ENCODE results near the gene NPHP4. TPM values are rescaled to one million over a fixed set of nuclear protein-coding genes. Genes with fewer than 3 reads are reported as not detected.

Gene NPHP4
- total and polyA plus RNA-seq, 12 donors, result 2.7 to 13.2 (median 7.3) TPM

- H3K36me3 ChIP-seq (replicated peaks in 1 of 2), result peaks cover 0 to 13% of the 10 kb centered on the region in 2 donors
- no peak overlapping the region for H3K27ac ChIP-seq
- no peak for DNase-seq
- intact Hi-C loops (cut with DNase I), result no loop called here
- H3K4me3 ChIP-seq, result no peak overlapping the region
- H3K9me3 ChIP-seq (replicated peaks in 1 of 3), result no peaks in the 10 kb centered on the region
- no peaks in the 10 kb centered on the region for H3K4me1 ChIP-seq (replicated peaks in 1 of 2)
- no peak for TF ChIP-seq CTCF (IDR thresholded peaks at IDR 0.05)
- TF ChIP-seq POLR2A (IDR thresholded peaks at IDR 0.05), result no peak
- 96 to 98% (median 97%) methylated on average over 5 of the region's 5 CpGs for WGBS, 4 donors
- H3K27me3 ChIP-seq, result no peaks in the 10 kb centered on the region
These were observed 89.2 kb downstream of the NPHP4 start for GRCh38 chr1:5903031-5903430.

- Histone ChIP-seq H3K27ac (no peak overlapping the region), H3K4me3 (no peak overlapping the region), H3K9me3 (replicated peaks in 1 of 3) (no peaks in the 10 kb centered on the region), H3K4me1 (replicated peaks in 1 of 2) (no peaks in the 10 kb centered on the region), H3K27me3 (no peaks in the 10 kb centered on the region), H3K36me3 (replicated peaks in 1 of 2) (peaks cover 0 to 13% of the 10 kb centered on the region in 2 donors)
- 78 to 88% (median 83%) methylated on average over 2 of the region's 2 CpGs for WGBS, 4 donors
- intact Hi-C loops (cut with DNase I), result no loop called here
- TF ChIP-seq CTCF (IDR thresholded peaks at IDR 0.05), result no peak
- no peak for TF ChIP-seq POLR2A (IDR thresholded peaks at IDR 0.05)
- DNase-seq, result no peak
These were observed 90.4 kb downstream of the NPHP4 start for GRCh38 chr1:5901841-5902240.

GRCh38 chr1:5901150-5901549 lies 91.1 kb downstream of the NPHP4 start:
- no peak for DNase-seq
- Histone ChIP-seq H3K4me3 (no peak overlapping the region), H3K9me3 (replicated peaks in 1 of 3) (no peaks in the 10 kb centered on the region), H3K27me3 (no peaks in the 10 kb centered on the region), H3K4me1 (replicated peaks in 1 of 2) (no peaks in the 10 kb centered on the region), H3K27ac (no peak overlapping the region), H3K36me3 (replicated peaks in 1 of 2) (peaks cover 0 to 13% of the 10 kb centered on the region in 2 donors)
- 90 to 97% (median 91%) methylated on average over 5 of the region's 5 CpGs for WGBS, 4 donors
- TF ChIP-seq POLR2A (IDR thresholded peaks at IDR 0.05) (no peak), CTCF (IDR thresholded peaks at IDR 0.05) (no peak)
- intact Hi-C loops (cut with DNase I), result no loop called here

- DNase-seq, result no peak
- no peak for TF ChIP-seq POLR2A (IDR thresholded peaks at IDR 0.05)
- TF ChIP-seq CTCF (IDR thresholded peaks at IDR 0.05), result no peak
- intact Hi-C loops (cut with DNase I), result no loop called here
- Histone ChIP-seq H3K27me3 (no peaks in the 10 kb centered on the region), H3K4me3 (no peak overlapping the region), H3K36me3 (replicated peaks in 1 of 2) (no peaks in the 10 kb centered on the region), H3K4me1 (replicated peaks in 1 of 2) (no peaks in the 10 kb centered on the region), H3K27ac (no peak overlapping the region), H3K9me3 (replicated peaks in 1 of 3) (no peaks in the 10 kb centered on the region)
- WGBS, 4 donors, result 96 to 97% (median 96%) methylated on average over 17 of the region's 17 CpGs
These were observed 94.0 kb downstream of the NPHP4 start for GRCh38 chr1:5898266-5898665.
